HepG2 (cell line): ENCODE data around the gene BRCA2. TPM values are rescaled to one million over a fixed set of nuclear protein-coding genes. Genes with fewer than 3 reads are reported as not detected.

Experiments
- AGO1 ChIP-seq: fragments of 200-400 bp; formaldehyde crosslinking; IDR thresholded peaks from 2 replicates; pipeline ENCODE4 v1.6.1; 2017; ENCODE audit warnings: mild to moderate bottlenecking, low read depth, low read length, moderate library complexity; ENCODE audit not compliant: poor library complexity, severe bottlenecking
- ELF4 ChIP-seq: sonication (generic); formaldehyde crosslinking; IDR thresholded peaks from 2 replicates; pipeline ENCODE4 v1.5.0; 2020; ENCODE audit warnings: missing genetic modification reagents, mild to moderate bottlenecking, moderate library complexity, borderline replicate concordance
- KAT8 ChIP-seq: IDR thresholded peaks from 2 replicates; pipeline ENCODE4 v1.6.1; 2016; ENCODE audit warnings: missing genetic modification reagents, missing compliant biosample characterization
- MTA3 ChIP-seq: sonication (generic); formaldehyde crosslinking; IDR thresholded peaks from 2 replicates; pipeline ENCODE4 v1.4.0; 2020; ENCODE audit warnings: missing genetic modification reagents
- ONECUT2 ChIP-seq: sonication (generic); formaldehyde crosslinking; IDR thresholded peaks from 2 replicates; pipeline ENCODE4 v1.4.0; 2020; ENCODE audit warnings: missing genetic modification reagents
- RBM39 ChIP-seq: fragments of 200-400 bp; formaldehyde crosslinking; IDR thresholded peaks from one replicate; pipeline ENCODE4 v1.6.1; 2018; ENCODE audit warnings: antibody characterized with exemption, mild to moderate bottlenecking, low read depth, low read length; ENCODE audit not compliant: poor library complexity, severe bottlenecking
- STAT6 ChIP-seq: sonication (generic); formaldehyde crosslinking; IDR thresholded peaks from 2 replicates; pipeline ENCODE4 v1.4.0; 2020; ENCODE audit warnings: missing genetic modification reagents, mild to moderate bottlenecking, borderline replicate concordance
- YEATS4 ChIP-seq: sonication (generic); formaldehyde crosslinking; IDR thresholded peaks from 2 replicates; pipeline ENCODE4 v1.4.0; 2020; ENCODE audit warnings: missing genetic modification reagents, borderline replicate concordance
- ZNF614 ChIP-seq: IDR thresholded peaks from 2 replicates; pipeline ENCODE4 v1.6.1; 2018; ENCODE audit warnings: missing biosample characterization, missing genetic modification reagents, inconsistent platforms, borderline replicate concordance
- ZNF772 ChIP-seq: sonication (generic); formaldehyde crosslinking; IDR thresholded peaks from 2 replicates; pipeline ENCODE4 v1.5.0; 2020; ENCODE audit warnings: mild to moderate bottlenecking, missing genetic modification reagents
- polyA plus RNA-seq, 8 experiments: library from polyadenylated mRNA; depleted of rRNA in 3 of 8; stranded (reverse) in 7 of 8; unstranded in 1 of 8; fragments of >200 nt; fragmentation: Illumina TruSeq in 4 of 8; extraction: Trizol in 4 of 8; gene quantifications; 2 replicates each; pipeline versions ENCODE4 v1.2.1 to v1.2.3, GENCODE V29; 2011 to 2016; ENCODE audit warnings: low read depth in 4 of 8, missing spikeins in 1 of 8, mixed read lengths in 1 of 8; ENCODE audit not compliant: insufficient read depth in 1 of 8
- total RNA-seq, 5 experiments: library from RNA; depleted of rRNA; stranded (reverse); fragments of >200 nt; fragmentation: Illumina TruSeq; extraction: Trizol; gene quantifications; 2 replicates each; pipeline ENCODE4 v1.2.3, GENCODE V29; 2016; ENCODE audit warnings: low read depth in 1 of 5
- TF ChIP-seq, protein P1 (sequence below): sonication (generic); formaldehyde crosslinking; IDR thresholded peaks from 2 replicates; pipeline ENCODE4 v1.9.0; 2021; ENCODE audit warnings: mild to moderate bottlenecking, missing genetic modification reagents
- TF ChIP-seq, protein P2 (sequence below): sonication (generic); formaldehyde crosslinking; conservative IDR thresholded peaks from 2 replicates; pipeline ENCODE4 v1.5.0; 2020; ENCODE audit warnings: missing genetic modification reagents
- TF ChIP-seq, protein P3 (sequence below): sonication (generic); formaldehyde crosslinking; IDR thresholded peaks from 2 replicates; pipeline ENCODE4 v1.8.1; 2023; ENCODE audit warnings: mild to moderate bottlenecking, missing genetic modification reagents, borderline replicate concordance
- TF ChIP-seq, protein P4 (sequence below), 2 experiments: sonication (generic) in 1 of 2; formaldehyde crosslinking in 1 of 2; IDR thresholded peaks; 2 replicates each; pipeline versions ENCODE4 v1.4.0 to v1.6.1; 2018 to 2020; ENCODE audit warnings: missing genetic modification reagents in 2 of 2, borderline replicate concordance in 1 of 2, low read depth in 1 of 2, mild to moderate bottlenecking in 1 of 2, missing biosample characterization in 1 of 2

BRCA2 gene
- total and polyA plus RNA-seq, 2 of the 13 experiments (the other 11 are each of a cell fraction or from before 2014, with no cell fraction given), result 3.1 to 24.6 TPM

DNA sequence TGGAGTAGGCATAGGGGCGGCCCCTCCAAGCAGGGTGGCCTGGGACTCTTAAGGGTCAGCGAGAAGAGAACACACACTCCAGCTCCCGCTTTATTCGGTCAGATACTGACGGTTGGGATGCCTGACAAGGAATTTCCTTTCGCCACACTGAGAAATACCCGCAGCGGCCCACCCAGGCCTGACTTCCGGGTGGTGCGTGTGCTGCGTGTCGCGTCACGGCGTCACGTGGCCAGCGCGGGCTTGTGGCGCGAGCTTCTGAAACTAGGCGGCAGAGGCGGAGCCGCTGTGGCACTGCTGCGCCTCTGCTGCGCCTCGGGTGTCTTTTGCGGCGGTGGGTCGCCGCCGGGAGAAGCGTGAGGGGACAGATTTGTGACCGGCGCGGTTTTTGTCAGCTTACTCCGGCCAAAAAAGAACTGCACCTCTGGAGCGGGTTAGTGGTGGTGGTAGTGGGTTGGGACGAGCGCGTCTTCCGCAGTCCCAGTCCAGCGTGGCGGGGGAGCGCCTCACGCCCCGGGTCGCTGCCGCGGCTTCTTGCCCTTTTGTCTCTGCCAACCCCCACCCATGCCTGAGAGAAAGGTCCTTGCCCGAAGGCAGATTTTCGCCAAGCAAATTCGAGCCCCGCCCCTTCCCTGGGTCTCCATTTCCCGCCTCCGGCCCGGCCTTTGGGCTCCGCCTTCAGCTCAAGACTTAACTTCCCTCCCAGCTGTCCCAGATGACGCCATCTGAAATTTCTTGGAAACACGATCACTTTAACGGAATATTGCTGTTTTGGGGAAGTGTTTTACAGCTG, at the start of gene BRCA2, which contains the start of gene ZAR1L (continued):
- TF ChIP-seq, protein P1, sequence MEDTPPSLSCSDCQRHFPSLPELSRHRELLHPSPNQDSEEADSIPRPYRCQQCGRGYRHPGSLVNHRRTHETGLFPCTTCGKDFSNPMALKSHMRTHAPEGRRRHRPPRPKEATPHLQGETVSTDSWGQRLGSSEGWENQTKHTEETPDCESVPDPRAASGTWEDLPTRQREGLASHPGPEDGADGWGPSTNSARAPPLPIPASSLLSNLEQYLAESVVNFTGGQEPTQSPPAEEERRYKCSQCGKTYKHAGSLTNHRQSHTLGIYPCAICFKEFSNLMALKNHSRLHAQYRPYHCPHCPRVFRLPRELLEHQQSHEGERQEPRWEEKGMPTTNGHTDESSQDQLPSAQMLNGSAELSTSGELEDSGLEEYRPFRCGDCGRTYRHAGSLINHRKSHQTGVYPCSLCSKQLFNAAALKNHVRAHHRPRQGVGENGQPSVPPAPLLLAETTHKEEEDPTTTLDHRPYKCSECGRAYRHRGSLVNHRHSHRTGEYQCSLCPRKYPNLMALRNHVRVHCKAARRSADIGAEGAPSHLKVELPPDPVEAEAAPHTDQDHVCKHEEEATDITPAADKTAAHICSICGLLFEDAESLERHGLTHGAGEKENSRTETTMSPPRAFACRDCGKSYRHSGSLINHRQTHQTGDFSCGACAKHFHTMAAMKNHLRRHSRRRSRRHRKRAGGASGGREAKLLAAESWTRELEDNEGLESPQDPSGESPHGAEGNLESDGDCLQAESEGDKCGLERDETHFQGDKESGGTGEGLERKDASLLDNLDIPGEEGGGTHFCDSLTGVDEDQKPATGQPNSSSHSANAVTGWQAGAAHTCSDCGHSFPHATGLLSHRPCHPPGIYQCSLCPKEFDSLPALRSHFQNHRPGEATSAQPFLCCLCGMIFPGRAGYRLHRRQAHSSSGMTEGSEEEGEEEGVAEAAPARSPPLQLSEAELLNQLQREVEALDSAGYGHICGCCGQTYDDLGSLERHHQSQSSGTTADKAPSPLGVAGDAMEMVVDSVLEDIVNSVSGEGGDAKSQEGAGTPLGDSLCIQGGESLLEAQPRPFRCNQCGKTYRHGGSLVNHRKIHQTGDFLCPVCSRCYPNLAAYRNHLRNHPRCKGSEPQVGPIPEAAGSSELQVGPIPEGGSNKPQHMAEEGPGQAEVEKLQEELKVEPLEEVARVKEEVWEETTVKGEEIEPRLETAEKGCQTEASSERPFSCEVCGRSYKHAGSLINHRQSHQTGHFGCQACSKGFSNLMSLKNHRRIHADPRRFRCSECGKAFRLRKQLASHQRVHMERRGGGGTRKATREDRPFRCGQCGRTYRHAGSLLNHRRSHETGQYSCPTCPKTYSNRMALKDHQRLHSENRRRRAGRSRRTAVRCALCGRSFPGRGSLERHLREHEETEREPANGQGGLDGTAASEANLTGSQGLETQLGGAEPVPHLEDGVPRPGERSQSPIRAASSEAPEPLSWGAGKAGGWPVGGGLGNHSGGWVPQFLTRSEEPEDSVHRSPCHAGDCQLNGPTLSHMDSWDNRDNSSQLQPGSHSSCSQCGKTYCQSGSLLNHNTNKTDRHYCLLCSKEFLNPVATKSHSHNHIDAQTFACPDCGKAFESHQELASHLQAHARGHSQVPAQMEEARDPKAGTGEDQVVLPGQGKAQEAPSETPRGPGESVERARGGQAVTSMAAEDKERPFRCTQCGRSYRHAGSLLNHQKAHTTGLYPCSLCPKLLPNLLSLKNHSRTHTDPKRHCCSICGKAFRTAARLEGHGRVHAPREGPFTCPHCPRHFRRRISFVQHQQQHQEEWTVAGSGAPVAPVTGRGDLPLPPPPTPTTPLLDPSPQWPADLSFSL (CRISPR knock-in tag), result no peak
- TF ChIP-seq YEATS4 (CRISPR knock-in tag) (peak; percentile 81; the same call in 1 of the 2 replicates), STAT6 (no peak), KAT8 (CRISPR knock-in tag) (peak; percentile 97), ZNF614 (CRISPR knock-in tag) (no peak), MTA3 (CRISPR knock-in tag) (no peak), ELF4 (peak; percentile 98), AGO1 (no peak), ZNF772 (CRISPR knock-in tag) (peak; percentile 64), RBM39 (peak; percentile 92), ONECUT2 (CRISPR knock-in tag) (no peak)
- TF ChIP-seq, protein P2, sequence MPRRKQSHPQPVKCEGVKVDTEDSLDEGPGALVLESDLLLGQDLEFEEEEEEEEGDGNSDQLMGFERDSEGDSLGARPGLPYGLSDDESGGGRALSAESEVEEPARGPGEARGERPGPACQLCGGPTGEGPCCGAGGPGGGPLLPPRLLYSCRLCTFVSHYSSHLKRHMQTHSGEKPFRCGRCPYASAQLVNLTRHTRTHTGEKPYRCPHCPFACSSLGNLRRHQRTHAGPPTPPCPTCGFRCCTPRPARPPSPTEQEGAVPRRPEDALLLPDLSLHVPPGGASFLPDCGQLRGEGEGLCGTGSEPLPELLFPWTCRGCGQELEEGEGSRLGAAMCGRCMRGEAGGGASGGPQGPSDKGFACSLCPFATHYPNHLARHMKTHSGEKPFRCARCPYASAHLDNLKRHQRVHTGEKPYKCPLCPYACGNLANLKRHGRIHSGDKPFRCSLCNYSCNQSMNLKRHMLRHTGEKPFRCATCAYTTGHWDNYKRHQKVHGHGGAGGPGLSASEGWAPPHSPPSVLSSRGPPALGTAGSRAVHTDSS (CRISPR knock-in tag), result no peak
- TF ChIP-seq, protein P3, sequence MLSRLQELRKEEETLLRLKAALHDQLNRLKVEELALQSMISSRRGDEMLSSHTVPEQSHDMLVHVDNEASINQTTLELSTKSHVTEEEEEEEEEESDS, result peak; percentile 93
- TF ChIP-seq, protein P4, sequence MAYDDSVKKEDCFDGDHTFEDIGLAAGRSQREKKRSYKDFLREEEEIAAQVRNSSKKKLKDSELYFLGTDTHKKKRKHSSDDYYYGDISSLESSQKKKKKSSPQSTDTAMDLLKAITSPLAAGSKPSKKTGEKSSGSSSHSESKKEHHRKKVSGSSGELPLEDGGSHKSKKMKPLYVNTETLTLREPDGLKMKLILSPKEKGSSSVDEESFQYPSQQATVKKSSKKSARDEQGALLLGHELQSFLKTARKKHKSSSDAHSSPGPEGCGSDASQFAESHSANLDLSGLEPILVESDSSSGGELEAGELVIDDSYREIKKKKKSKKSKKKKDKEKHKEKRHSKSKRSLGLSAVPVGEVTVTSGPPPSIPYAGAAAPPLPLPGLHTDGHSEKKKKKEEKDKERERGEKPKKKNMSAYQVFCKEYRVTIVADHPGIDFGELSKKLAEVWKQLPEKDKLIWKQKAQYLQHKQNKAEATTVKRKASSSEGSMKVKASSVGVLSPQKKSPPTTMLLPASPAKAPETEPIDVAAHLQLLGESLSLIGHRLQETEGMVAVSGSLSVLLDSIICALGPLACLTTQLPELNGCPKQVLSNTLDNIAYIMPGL (CRISPR knock-in tag; IDR thresholded peaks at IDR 0.05; ENCODE audit: borderline replicate concordance in 1 of 2, low read depth in 1 of 2), result peak; percentile 31 to 84; a peak in 2 of 4 replicates
